Stimulated activated CD8-positive, alpha-beta memory T cell treated with anti-CD3 and anti-CD28 coated beads, Interleukin-7, amount 100 ng/mL, for 24 hours (primary cell): Measurements from ENCODE around the gene CHCHD1.
"Not testable (repeated sequence)": the region's sequence is repeated elsewhere in the genome, so short reads cannot be mapped to it uniquely, and the experiment has no call there.

Experiments
- DNase-seq: peaks from one replicate; pipeline ENCODE4 v3.0.0-alpha.2; 2020; ENCODE audit warnings: low read depth

The CHCHD1 gene

GRCh38 chr10:73781879-73782748 is at the start of gene CHCHD1:
Gene CHCHD1, plus strand, starts transcription at chr10:73782048. Its CDS starts 28 bp downstream, at chr10:73782076.
- peak; percentile 88 for DNase-seq

- DNase-seq, result no peak
These were observed 49.4 kb upstream of the CHCHD1 start for GRCh38 chr10:73732426-73732825.

GRCh38 chr10:73732931-73733623 is 48.8 kb upstream of the CHCHD1 start:
- no peak for DNase-seq

- DNase-seq, result no peak
These were observed 47.7 kb upstream of the CHCHD1 start for GRCh38 chr10:73734028-73734720.

GRCh38 chr10:73734796-73735305 is 47.0 kb upstream of the CHCHD1 start:
- DNase-seq, result no peak

- DNase-seq, result not testable (repeated sequence)
These were observed 41.2 kb upstream of the CHCHD1 start for GRCh38 chr10:73740501-73741254.

GRCh38 chr10:73742454-73742734 is 39.5 kb upstream of the CHCHD1 start:
- no peak for DNase-seq

GRCh38 chr10:73743327-73743904 is 38.4 kb upstream of the CHCHD1 start:
- no peak for DNase-seq

- DNase-seq, result peak; percentile 90
These were observed 37.8 kb upstream of the CHCHD1 start, which contains the start of gene SEC24C for GRCh38 chr10:73743905-73744663. Gene SEC24C, plus strand, starts transcription at chr10:73744372. Its CDS starts 2,461 bp downstream, at chr10:73746833.

GRCh38 chr10:73744664-73744975 is 37.2 kb upstream of the CHCHD1 start:
- DNase-seq, result peak; percentile 44

- no peak for DNase-seq
These were observed 35.1 kb upstream of the CHCHD1 start for GRCh38 chr10:73746721-73747120.

GRCh38 chr10:73750819-73751218 is 31.0 kb upstream of the CHCHD1 start:
- DNase-seq, result no peak

GRCh38 chr10:73756183-73756582 is 25.7 kb upstream of the CHCHD1 start:
- DNase-seq, result no peak

- DNase-seq, result no peak
These were observed 22.9 kb upstream of the CHCHD1 start for GRCh38 chr10:73758704-73759511.

- DNase-seq, result no peak
These were observed 22.2 kb upstream of the CHCHD1 start for GRCh38 chr10:73759512-73760115.

GRCh38 chr10:73761781-73762180 is 20.1 kb upstream of the CHCHD1 start:
- no peak for DNase-seq

- DNase-seq, result no peak
These were observed 18.9 kb upstream of the CHCHD1 start for GRCh38 chr10:73762915-73763314.

- no peak for DNase-seq
These were observed 18.5 kb upstream of the CHCHD1 start for GRCh38 chr10:73763343-73763742.

GRCh38 chr10:73765066-73765465 is 16.8 kb upstream of the CHCHD1 start:
- no peak for DNase-seq

- DNase-seq, result no peak
These were observed 13.0 kb upstream of the CHCHD1 start for GRCh38 chr10:73768881-73769280.
